Measurements from ENCODE around the gene TCEA2. TPM values are rescaled to one million over a fixed set of nuclear protein-coding genes. Genes with fewer than 3 reads are reported as not detected.

Gene TCEA2
- total and polyA plus RNA-seq, 2 of the 13 experiments (the other 11 are each of a cell fraction or from before 2014, with no cell fraction given), result 28.1 to 33.7 TPM

- TF ChIP-seq ZNF530 (CRISPR knock-in tag; IDR thresholded peaks at IDR 0.05; ENCODE audit: low read depth) (no peak), ZMYM2 (CRISPR knock-in tag; IDR thresholded peaks at IDR 0.05) (no peak), TBL1XR1 (IDR thresholded peaks at IDR 0.05; ENCODE audit: borderline replicate concordance, low read length, partially characterized antibody) (no peak), U2AF2 (IDR thresholded peaks at IDR 0.05; ENCODE audit: low read depth, low read length) (no peak), HMG20B (CRISPR knock-in tag; conservative IDR thresholded peaks at IDR 0.05) (no peak), STAT5B (CRISPR knock-in tag; IDR thresholded peaks at IDR 0.05) (no peak), REST (IDR thresholded peaks at IDR 0.05; ENCODE audit: borderline replicate concordance in 1 of 2, low read depth in 1 of 2, low read length in 2 of 2) (no peak), KAT2B (IDR thresholded peaks at IDR 0.05; ENCODE audit: borderline replicate concordance, low read depth, low read length) (no peak), HMGXB4 (CRISPR knock-in tag; IDR thresholded peaks at IDR 0.05; ENCODE audit: borderline replicate concordance in 1 of 2, low read depth in 1 of 2) (0 out of 4 replicates have a peak, but pooled peaks of 1 of the 2 experiments have one; percentile 3), TOPORS (CRISPR knock-in tag; IDR thresholded peaks at IDR 0.05) (no peak), ZSCAN9 (CRISPR knock-in tag; IDR thresholded peaks at IDR 0.05; ENCODE audit: borderline replicate concordance) (no peak), ZNF354B (CRISPR knock-in tag; IDR thresholded peaks at IDR 0.05) (no peak), ZNF414 (CRISPR knock-in tag; IDR thresholded peaks at IDR 0.05) (no peak), ZBTB10 (CRISPR knock-in tag; IDR thresholded peaks at IDR 0.05; ENCODE audit: borderline replicate concordance) (no peak), GPN1 (CRISPR knock-in tag; IDR thresholded peaks at IDR 0.05; ENCODE audit: borderline replicate concordance) (peak; percentile 71; the same call in 1 of the 2 replicates), ZNF777 (CRISPR knock-in tag; IDR thresholded peaks at IDR 0.05) (no peak), ZFP36L2 (CRISPR knock-in tag; IDR thresholded peaks at IDR 0.05) (no peak), ARHGAP35 (CRISPR knock-in tag; IDR thresholded peaks at IDR 0.05; ENCODE audit: borderline replicate concordance) (no peak)
These were observed 39.4 kb upstream of the TCEA2 start (continued) for GRCh38 chr20:64023361-64024140.
